Neuronal stem cell (in vitro differentiated cells): Measurements from ENCODE around the gene TRIM56.
A peak's percentile ranks its signal among the peaks of the same experiment; 100 is the strongest.

ENCODE experiments used
- DNase-seq: peaks from one replicate; pipeline ENCODE4 v3.0.0-alpha.2; 2013; ENCODE audit warnings: low spot score
- H2AFZ ChIP-seq: one replicate; pipeline ENCODE4 v1.6.1; 2013; ENCODE audit warnings: mild to moderate bottlenecking, low read length, inconsistent platforms
- H2AK5ac ChIP-seq: 2 replicates; pipeline ENCODE4 v1.6.1; 2013; ENCODE audit warnings: low read depth, mild to moderate bottlenecking, inconsistent platforms, low read length, moderate library complexity, mixed read lengths
- H2BK120ac ChIP-seq: 2 replicates; pipeline ENCODE4 v1.6.1; 2013; ENCODE audit warnings: low read depth, mild to moderate bottlenecking, inconsistent platforms, low read length, moderate library complexity, mixed read lengths
- H2BK12ac ChIP-seq: one replicate; pipeline ENCODE4 v1.6.1; 2013; ENCODE audit warnings: low read length, inconsistent platforms
- H2BK15ac ChIP-seq: 2 replicates; pipeline ENCODE4 v1.6.1; 2013; ENCODE audit warnings: mild to moderate bottlenecking, low read length, inconsistent platforms, mixed read lengths
- H2BK5ac ChIP-seq: one replicate; pipeline ENCODE4 v1.6.1; 2013; ENCODE audit warnings: inconsistent platforms, mild to moderate bottlenecking, low read length, moderate library complexity
- H3K14ac ChIP-seq: one replicate; pipeline ENCODE4 v1.6.1; 2013; ENCODE audit warnings: low read length, inconsistent platforms
- H3K18ac ChIP-seq: 2 replicates; pipeline ENCODE4 v1.6.1; 2013; ENCODE audit warnings: low read length, inconsistent platforms
- H3K23ac ChIP-seq: 2 replicates; pipeline ENCODE4 v1.6.1; 2013; ENCODE audit warnings: low read depth, mild to moderate bottlenecking, mixed read lengths, low read length, inconsistent platforms; ENCODE audit not compliant: poor library complexity
- H3K27ac ChIP-seq: replicated peaks from 3 replicates; pipeline ENCODE4 v1.5.1; 2013; ENCODE audit warnings: low read length, inconsistent platforms
- H3K27me3 ChIP-seq, 3 experiments: 2 replicates each; pipeline ENCODE4 v1.6.1; 2013; ENCODE audit warnings: low read length in 3 of 3, mild to moderate bottlenecking in 2 of 3, inconsistent platforms in 1 of 3, low read depth in 1 of 3, mixed read lengths in 1 of 3, moderate library complexity in 1 of 3; ENCODE audit not compliant: control insufficient read depth in 3 of 3, insufficient read depth in 3 of 3
- H3K36me3 ChIP-seq, 2 donors: replicated peaks in 1 of 2; 2 replicates each; pipeline ENCODE4 v1.6.1; 2013; ENCODE audit warnings: low read length in 2 of 2; ENCODE audit not compliant: control insufficient read depth in 2 of 2, insufficient read depth in 2 of 2
- H3K4ac ChIP-seq: 2 replicates; pipeline ENCODE4 v1.6.1; 2013; ENCODE audit warnings: inconsistent platforms, mild to moderate bottlenecking, low read length, moderate library complexity
- H3K4me1 ChIP-seq, 2 donors: 1 replicate in 1 of 2; 2 replicates in 1 of 2; pipeline ENCODE4 v1.6.1; 2013; ENCODE audit warnings: low read length in 2 of 2, low read depth in 1 of 2; ENCODE audit not compliant: control insufficient read depth in 2 of 2, insufficient read depth in 1 of 2
- H3K4me2 ChIP-seq: one replicate; pipeline ENCODE4 v1.6.1; 2013; ENCODE audit warnings: mild to moderate bottlenecking, low read length, inconsistent platforms; ENCODE audit not compliant: insufficient read depth, poor library complexity, severe bottlenecking
- H3K4me3 ChIP-seq, 2 donors: 2 replicates each; pipeline ENCODE4 v1.5.1; 2013; ENCODE audit warnings: low read length in 2 of 2, mild to moderate bottlenecking in 2 of 2, inconsistent platforms in 1 of 2, moderate library complexity in 1 of 2
- H3K79me1 ChIP-seq: one replicate; pipeline ENCODE4 v1.6.1; 2013; ENCODE audit warnings: low read depth, mild to moderate bottlenecking, inconsistent platforms, low read length, moderate library complexity
- H3K9ac ChIP-seq: one replicate; pipeline ENCODE4 v1.6.1; 2013; ENCODE audit warnings: mild to moderate bottlenecking, low read depth, low read length, inconsistent platforms; ENCODE audit not compliant: poor library complexity
- H3K9me3 ChIP-seq, 2 donors: replicated peaks in 1 of 2; 2 replicates each; pipeline versions ENCODE3 to v1.6.1; 2013; ENCODE audit warnings: low read length in 2 of 2, mild to moderate bottlenecking in 2 of 2, inconsistent platforms in 1 of 2, low read depth in 1 of 2, mixed read lengths in 1 of 2, moderate library complexity in 1 of 2; ENCODE audit not compliant: control insufficient read depth in 2 of 2, insufficient read depth in 1 of 2
- H4K8ac ChIP-seq: one replicate; pipeline ENCODE4 v1.6.1; 2013; ENCODE audit warnings: low read depth, mild to moderate bottlenecking, inconsistent platforms, low read length, moderate library complexity
- H4K91ac ChIP-seq: one replicate; pipeline ENCODE4 v1.6.1; 2013; ENCODE audit warnings: low read length, low read depth, mild to moderate bottlenecking, inconsistent platforms; ENCODE audit not compliant: poor library complexity
- WGBS, 2 donors: extraction: QIAGEN DNeasy Blood & Tissue Kit; methylation state at CpG; one replicate each; pipeline ENCODE4 v1.1.7; 2013; ENCODE audit warnings: missing lambda C conversion rate in 2 of 2, mixed read lengths in 1 of 2; ENCODE audit not compliant: insufficient read length in 2 of 2, insufficient replicate concordance in 1 of 2; ENCODE audit errors: extremely low coverage in 2 of 2; 5-methylcytosine and 5-hydroxymethylcytosine counted together

TRIM56 gene

GRCh38 chr7:101097561-101097960, 12.3 kb downstream of the TRIM56 start:
- Histone ChIP-seq H3K36me3 (no peaks in the 10 kb centered on the region), H4K91ac (no peak overlapping the region), H4K8ac (no peak overlapping the region), H2BK15ac (no peak overlapping the region), H2AK5ac (no peak overlapping the region), H2BK12ac (no peak overlapping the region), H3K27me3 (no peaks in the 10 kb centered on the region), H2BK5ac (no peak overlapping the region), H3K23ac (no peak overlapping the region), H3K9ac (no peak overlapping the region), H3K18ac (no peak overlapping the region), H3K27ac (no peak overlapping the region), H3K14ac (no peak overlapping the region), H3K9me3 (no peaks in the 10 kb centered on the region), H3K4me3 (no peak overlapping the region), H2AFZ (no peak overlapping the region), H3K4ac (no peak overlapping the region), H3K4me2 (no peak overlapping the region), H3K4me1 (peaks cover 9 to 14% of the 10 kb centered on the region in 2 donors), H3K79me1 (no peaks in the 10 kb centered on the region), H2BK120ac (no peak overlapping the region)
- no peak for DNase-seq
- no CpG with 5 or more reads among the region's 4 CpGs for WGBS, 2 donors

GRCh38 chr7:101099969-101100781, 14.9 kb downstream of the TRIM56 start:
- Histone ChIP-seq H3K23ac (peak overlapping the region; percentile 81), H3K27ac (peak overlapping the region; percentile 61), H3K4me3 (no peak overlapping the region), H2AK5ac (peak overlapping the region; percentile 41), H3K9me3 (no peaks in the 10 kb centered on the region), H2BK120ac (no peak overlapping the region), H3K4ac (peak overlapping the region; percentile 85), H3K4me1 (peaks cover 9 to 14% of the 10 kb centered on the region in 2 donors), H3K36me3 (no peaks in the 10 kb centered on the region), H4K8ac (no peak overlapping the region), H3K4me2 (no peak overlapping the region), H2BK5ac (no peak overlapping the region), H3K9ac (peak overlapping the region; percentile 82), H2BK15ac (peak overlapping the region; percentile 80), H3K79me1 (no peaks in the 10 kb centered on the region), H3K18ac (peak overlapping the region; percentile 96), H3K14ac (peak overlapping the region; percentile 61), H2BK12ac (peak overlapping the region; percentile 88), H3K27me3 (no peaks in the 10 kb centered on the region), H2AFZ (peak overlapping the region; percentile 35), H4K91ac (peak overlapping the region; percentile 98)
- DNase-seq: peak; percentile 68
- no CpG with 5 or more reads among the region's 26 CpGs for WGBS, 2 donors

- no peak overlapping the region for H3K23ac ChIP-seq
- H3K4me3 ChIP-seq: no peak overlapping the region
- H2BK12ac ChIP-seq: no peak overlapping the region
- H3K14ac ChIP-seq: no peak overlapping the region
- H2AK5ac ChIP-seq: no peak overlapping the region
- no CpG with 5 or more reads among the region's 18 CpGs for WGBS, 2 donors
- H3K27ac ChIP-seq: no peak overlapping the region
- no peak overlapping the region for H2BK120ac ChIP-seq
- H2BK5ac ChIP-seq: no peak overlapping the region
- H3K4ac ChIP-seq: no peak overlapping the region
- H2AFZ ChIP-seq: no peak overlapping the region
- no peaks in the 10 kb centered on the region for H3K27me3 ChIP-seq
- H3K4me2 ChIP-seq: no peak overlapping the region
- DNase-seq: no peak
- peak overlapping the region; percentile 78 for H3K18ac ChIP-seq
- H2BK15ac ChIP-seq: peak overlapping the region; percentile 80
- no peak overlapping the region for H3K9ac ChIP-seq
- no peak overlapping the region for H4K91ac ChIP-seq
- H4K8ac ChIP-seq: no peak overlapping the region
- H3K4me1 ChIP-seq: peaks cover 9 to 14% of the 10 kb centered on the region in 2 donors
- no peaks in the 10 kb centered on the region for H3K9me3 ChIP-seq
- no peaks in the 10 kb centered on the region for H3K79me1 ChIP-seq
- no peaks in the 10 kb centered on the region for H3K36me3 ChIP-seq
Measured at GRCh38 chr7:101100858-101101847, 15.9 kb downstream of the TRIM56 start.

- Histone ChIP-seq H2BK120ac (no peak overlapping the region), H3K4ac (no peak overlapping the region), H2AK5ac (no peak overlapping the region), H3K4me3 (no peak overlapping the region), H4K91ac (no peak overlapping the region), H3K4me1 (peaks cover 9 to 14% of the 10 kb centered on the region in 2 donors), H3K14ac (no peak overlapping the region), H3K4me2 (no peak overlapping the region), H3K27me3 (no peaks in the 10 kb centered on the region), H3K23ac (no peak overlapping the region), H2BK15ac (no peak overlapping the region), H4K8ac (no peak overlapping the region), H2BK12ac (no peak overlapping the region), H3K9ac (no peak overlapping the region), H2AFZ (no peak overlapping the region), H3K27ac (no peak overlapping the region), H3K9me3 (no peaks in the 10 kb centered on the region), H3K36me3 (no peaks in the 10 kb centered on the region), H3K18ac (no peak overlapping the region), H3K79me1 (no peaks in the 10 kb centered on the region), H2BK5ac (no peak overlapping the region)
- no peak for DNase-seq
- no CpG with 5 or more reads among the region's 6 CpGs for WGBS, 2 donors
Measured at GRCh38 chr7:101102026-101102425, 16.7 kb downstream of the TRIM56 start.
